Breast epithelium (tissue), 4 donors: Measurements from ENCODE around the gene CD300A. TPM values are rescaled to one million over a fixed set of nuclear protein-coding genes. Genes with fewer than 3 reads are reported as not detected.

Source experiments
- DNase-seq, 2 donors: peaks; one replicate each; pipeline ENCODE4 v3.0.0-alpha.2; 2019; ENCODE audit warnings: low spot score in 2 of 2
- H3K27ac ChIP-seq, 2 donors: fragments of 200-600 bp; sonication (generic) in 1 of 2; one replicate each; pipeline ENCODE4 v1.5.1; 2016 to 2019; ENCODE audit warnings: mild to moderate bottlenecking in 1 of 2
- H3K27me3 ChIP-seq, 2 donors: fragments of 200-600 bp; sonication (generic) in 1 of 2; one replicate each; pipeline versions ENCODE4 v1.5.1 to v1.6.0; 2017 to 2019; ENCODE audit warnings: control low read depth in 1 of 2, mild to moderate bottlenecking in 1 of 2
- H3K36me3 ChIP-seq: fragments of 200-600 bp; one replicate; pipeline ENCODE4 v1.5.1; 2019
- H3K4me1 ChIP-seq, 2 donors: fragments of 200-600 bp; sonication (generic); one replicate each; pipeline ENCODE4 v1.5.1; 2016 to 2019; ENCODE audit warnings: control low read depth in 1 of 2
- H3K4me3 ChIP-seq, 3 donors: fragments of 200-600 bp; sonication (generic); 1 replicate in 2 of 3; 2 replicates in 1 of 3; pipeline ENCODE4 v1.5.1; 2016 to 2019; ENCODE audit warnings: mild to moderate bottlenecking in 3 of 3, moderate library complexity in 2 of 3
- H3K9me3 ChIP-seq, 2 donors: fragments of 200-600 bp; sonication (generic) in 1 of 2; one replicate each; pipeline ENCODE4 v1.5.1; 2016 to 2019; ENCODE audit warnings: control low read depth in 1 of 2
- POLR2A ChIP-seq: fragments of 450-650 bp; IDR thresholded peaks from one replicate; pipeline ENCODE4 v1.6.1; 2016; ENCODE audit warnings: antibody characterized with exemption, mild to moderate bottlenecking, moderate library complexity
- POLR2AphosphoS5 ChIP-seq, 3 donors: sonication (generic); formaldehyde crosslinking; IDR thresholded peaks; one replicate each; pipeline ENCODE4 v1.6.1; 2017; ENCODE audit warnings: antibody characterized with exemption in 3 of 3
- intact Hi-C: fragments of 100-400 bp; cut with DNase I; formaldehyde crosslinking; loops from one replicate; pipeline ENCODE4 v1.15.1; 2023; ENCODE audit warnings: low total_unique reads
- total RNA-seq, 3 donors: library from RNA; depleted of rRNA; stranded (reverse); fragments of >200 nt; gene quantifications; one replicate each; pipeline ENCODE4 v1.1.0, GENCODE V29; 2016
- TF ChIP-seq, protein P1 (sequence below), 3 donors: fragments of 450-650 bp; IDR thresholded peaks; one replicate each; pipeline ENCODE4 v1.5.1; 2016 to 2017; ENCODE audit warnings: antibody characterized with exemption in 3 of 3, mild to moderate bottlenecking in 3 of 3, moderate library complexity in 3 of 3

Gene CD300A
- total RNA-seq, 3 donors from 2014 or later: 6.2 to 15.7 (median 10.2) TPM

DNA sequence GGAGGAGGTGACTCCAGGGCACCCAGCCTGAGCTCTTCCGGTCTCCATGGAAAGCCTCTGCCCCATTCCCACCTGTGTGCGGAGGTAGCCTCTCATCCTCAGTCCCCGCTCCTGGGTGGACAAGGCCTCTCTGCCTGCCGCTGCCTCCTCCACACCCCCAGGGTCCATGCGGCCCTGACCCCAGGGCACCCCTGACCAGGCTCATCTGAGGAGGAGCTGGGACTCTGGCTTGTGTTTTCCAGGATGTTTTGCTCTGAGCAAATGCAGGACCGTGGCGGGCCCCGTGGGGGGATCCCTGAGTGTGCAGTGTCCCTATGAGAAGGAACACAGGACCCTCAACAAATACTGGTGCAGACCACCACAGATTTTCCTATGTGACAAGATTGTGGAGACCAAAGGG, 6.9 kb downstream of the CD300A start:
- Histone ChIP-seq H3K27ac (no peak overlapping the region), H3K36me3 (no peaks in the 10 kb centered on the region), H3K4me3 (no peak overlapping the region), H3K27me3 (peaks cover 0 to 12% of the 10 kb centered on the region in 2 donors), H3K4me1 (no peaks in the 10 kb centered on the region), H3K9me3 (peaks cover 7 to 12% of the 10 kb centered on the region in 2 donors)
- TF ChIP-seq POLR2AphosphoS5 (IDR thresholded peaks at IDR 0.05) (no peak), POLR2A (no peak)
- TF ChIP-seq, protein P1, sequence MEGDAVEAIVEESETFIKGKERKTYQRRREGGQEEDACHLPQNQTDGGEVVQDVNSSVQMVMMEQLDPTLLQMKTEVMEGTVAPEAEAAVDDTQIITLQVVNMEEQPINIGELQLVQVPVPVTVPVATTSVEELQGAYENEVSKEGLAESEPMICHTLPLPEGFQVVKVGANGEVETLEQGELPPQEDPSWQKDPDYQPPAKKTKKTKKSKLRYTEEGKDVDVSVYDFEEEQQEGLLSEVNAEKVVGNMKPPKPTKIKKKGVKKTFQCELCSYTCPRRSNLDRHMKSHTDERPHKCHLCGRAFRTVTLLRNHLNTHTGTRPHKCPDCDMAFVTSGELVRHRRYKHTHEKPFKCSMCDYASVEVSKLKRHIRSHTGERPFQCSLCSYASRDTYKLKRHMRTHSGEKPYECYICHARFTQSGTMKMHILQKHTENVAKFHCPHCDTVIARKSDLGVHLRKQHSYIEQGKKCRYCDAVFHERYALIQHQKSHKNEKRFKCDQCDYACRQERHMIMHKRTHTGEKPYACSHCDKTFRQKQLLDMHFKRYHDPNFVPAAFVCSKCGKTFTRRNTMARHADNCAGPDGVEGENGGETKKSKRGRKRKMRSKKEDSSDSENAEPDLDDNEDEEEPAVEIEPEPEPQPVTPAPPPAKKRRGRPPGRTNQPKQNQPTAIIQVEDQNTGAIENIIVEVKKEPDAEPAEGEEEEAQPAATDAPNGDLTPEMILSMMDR (IDR thresholded peaks at IDR 0.05): no peak
- DNase-seq: no peak
- intact Hi-C loops: no loop called here

DNA sequence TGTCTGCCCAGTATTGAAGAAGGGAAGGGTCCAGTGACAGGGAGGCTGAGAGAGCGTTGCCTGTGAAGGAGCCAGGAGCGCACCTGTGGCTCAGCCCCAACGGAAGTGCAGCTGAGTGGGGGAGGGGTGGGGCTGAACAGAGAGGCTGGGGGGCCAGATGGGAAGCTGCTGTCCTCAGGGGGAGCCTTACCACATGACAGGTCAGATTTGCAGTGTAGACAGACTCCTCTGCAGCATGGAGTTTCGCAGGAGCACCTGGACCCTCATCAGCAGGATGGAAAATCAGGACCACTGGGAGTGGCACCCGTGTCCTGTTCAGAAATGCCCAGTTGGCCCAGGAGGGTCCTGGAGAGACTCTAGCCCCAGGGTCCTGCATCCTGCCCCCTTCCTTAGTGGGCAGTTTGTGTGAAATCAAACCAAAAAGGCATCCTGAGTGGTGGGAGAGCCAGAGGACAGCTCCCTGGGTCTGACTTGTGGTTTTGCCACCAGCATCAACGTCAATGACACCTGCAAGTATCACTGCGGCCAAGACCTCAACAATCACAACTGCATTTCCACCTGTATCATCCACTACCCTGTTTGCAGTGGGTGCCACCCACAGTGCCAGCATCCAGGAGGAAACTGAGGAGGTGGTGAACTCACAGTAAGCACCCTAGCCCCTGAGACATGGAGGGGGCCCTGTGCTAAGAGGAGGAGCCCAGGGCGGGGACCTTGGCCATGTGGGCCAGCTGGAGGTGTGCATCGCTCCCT, 7.8 kb downstream of the CD300A start:
- Histone ChIP-seq H3K9me3 (peaks cover 7 to 12% of the 10 kb centered on the region in 2 donors), H3K27me3 (peaks cover 0 to 12% of the 10 kb centered on the region in 2 donors), H3K36me3 (no peaks in the 10 kb centered on the region), H3K27ac (no peak overlapping the region), H3K4me3 (no peak overlapping the region), H3K4me1 (no peaks in the 10 kb centered on the region)
- intact Hi-C loops: no loop called here
- TF ChIP-seq POLR2A: no peak
- TF ChIP-seq, protein P1 (IDR thresholded peaks at IDR 0.05): no peak
- TF ChIP-seq POLR2AphosphoS5 (IDR thresholded peaks at IDR 0.05): no peak
- DNase-seq: no peak

DNA sequence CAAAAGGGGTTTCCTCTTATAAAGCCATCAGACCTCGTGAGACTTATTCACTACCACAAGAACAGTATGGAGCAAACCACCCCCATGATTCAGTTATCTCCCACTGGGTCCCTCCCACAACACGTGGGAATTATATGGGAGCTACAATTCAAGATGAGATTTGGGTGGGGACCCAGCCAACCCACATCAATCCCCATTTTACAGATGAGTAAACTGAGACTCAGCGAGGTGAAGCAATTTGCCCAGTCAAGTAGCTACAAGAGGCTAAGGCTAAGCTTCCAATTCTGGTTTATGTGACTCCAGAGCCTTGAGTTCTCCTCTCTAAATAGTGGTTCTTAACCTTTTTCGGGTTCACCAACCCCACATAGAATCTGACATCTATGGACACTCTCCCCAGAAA, 8.8 kb downstream of the CD300A start:
- H3K27me3 ChIP-seq: peaks cover 0 to 16% of the 10 kb centered on the region in 2 donors
- no peaks in the 10 kb centered on the region for H3K4me1 ChIP-seq
- H3K4me3 ChIP-seq: no peak overlapping the region
- DNase-seq: no peak
- peaks cover 7 to 12% of the 10 kb centered on the region in 2 donors for H3K9me3 ChIP-seq
- H3K27ac ChIP-seq: no peak overlapping the region
- H3K36me3 ChIP-seq: no peaks in the 10 kb centered on the region
- intact Hi-C loops: no loop called here
- TF ChIP-seq POLR2A: no peak
- no peak for TF ChIP-seq POLR2AphosphoS5 (IDR thresholded peaks at IDR 0.05)
- TF ChIP-seq, protein P1 (IDR thresholded peaks at IDR 0.05): no peak

DNA sequence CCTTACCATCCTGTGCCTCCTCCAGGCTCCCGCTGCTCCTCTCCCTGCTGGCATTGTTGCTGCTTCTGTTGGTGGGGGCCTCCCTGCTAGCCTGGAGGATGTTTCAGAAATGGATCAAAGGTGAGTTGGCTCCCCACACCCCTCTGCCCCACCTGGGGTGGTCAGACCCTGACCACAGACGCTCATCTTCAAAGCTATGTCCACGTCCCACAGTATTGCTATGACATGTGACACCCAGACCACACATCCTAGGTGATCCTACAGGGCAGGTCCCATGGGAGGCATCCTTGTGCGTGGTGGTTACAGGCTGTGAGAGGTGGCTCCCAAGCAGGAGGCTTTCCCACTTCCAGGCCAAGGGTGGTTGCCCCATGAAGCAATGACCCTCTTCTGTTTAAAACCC, 11.0 kb downstream of the CD300A start:
- no peaks in the 10 kb centered on the region for H3K36me3 ChIP-seq
- no peak overlapping the region for H3K4me3 ChIP-seq
- peaks cover 7 to 12% of the 10 kb centered on the region in 2 donors for H3K9me3 ChIP-seq
- intact Hi-C loops: no loop called here
- TF ChIP-seq POLR2A: no peak
- no peak for TF ChIP-seq POLR2AphosphoS5 (IDR thresholded peaks at IDR 0.05)
- TF ChIP-seq, protein P1 (IDR thresholded peaks at IDR 0.05): no peak
- no peak for DNase-seq
- H3K27ac ChIP-seq: no peak overlapping the region
- H3K4me1 ChIP-seq: no peaks in the 10 kb centered on the region
- peaks cover 0 to 18% of the 10 kb centered on the region in 2 donors for H3K27me3 ChIP-seq

DNA sequence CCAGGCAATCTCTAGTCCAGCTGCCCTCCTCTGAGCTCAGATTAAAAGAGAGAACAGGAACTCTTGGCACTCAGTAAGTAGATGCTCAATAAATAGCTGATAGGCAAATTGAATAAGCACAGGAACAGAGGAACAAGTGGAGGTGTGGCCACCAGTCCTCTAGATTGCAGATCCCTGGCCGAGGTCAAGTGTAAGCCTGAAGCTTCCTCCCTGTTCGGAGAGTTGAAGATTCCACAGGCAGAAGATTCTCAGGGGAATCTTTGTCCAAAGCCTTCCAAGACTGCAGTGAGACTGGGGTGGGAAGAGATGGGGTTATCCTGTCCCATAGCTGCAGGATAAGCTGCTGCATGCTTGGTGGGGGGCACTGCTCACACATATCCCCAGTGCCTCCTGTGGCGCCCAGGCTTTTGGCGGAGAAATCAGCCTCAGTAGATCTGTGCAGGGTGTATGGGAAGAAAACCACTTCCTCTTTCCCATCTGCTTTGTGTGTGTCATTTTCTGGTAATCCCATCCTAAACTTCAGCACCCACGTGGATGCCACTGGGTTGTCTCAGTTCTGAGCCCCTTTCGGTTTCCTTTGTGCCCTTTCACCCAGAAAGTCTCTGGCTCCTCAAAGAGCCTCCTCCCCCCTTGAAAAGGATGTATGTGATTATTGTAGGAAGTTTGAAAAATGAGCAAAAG, 12.1 kb downstream of the CD300A start:
- intact Hi-C loops: no loop called here
- Histone ChIP-seq H3K4me1 (no peaks in the 10 kb centered on the region), H3K4me3 (no peak overlapping the region), H3K9me3 (peaks cover 7 to 12% of the 10 kb centered on the region in 2 donors), H3K27me3 (peaks cover 0 to 9% of the 10 kb centered on the region in 2 donors), H3K27ac (no peak overlapping the region), H3K36me3 (no peaks in the 10 kb centered on the region)
- DNase-seq: no peak
- TF ChIP-seq, protein P1 (IDR thresholded peaks at IDR 0.05): no peak
- TF ChIP-seq POLR2AphosphoS5 (IDR thresholded peaks at IDR 0.05): no peak
- TF ChIP-seq POLR2A: no peak
